Testis (tissue), 3 donors: ENCODE measurements around the gene LIMA1. TPM values are rescaled to one million over a fixed set of nuclear protein-coding genes. Genes with fewer than 3 reads are reported as not detected.

Source experiments
- DNase-seq: peaks from one replicate; pipeline ENCODE4 v3.0.0-alpha.2; 2019
- H3K27ac ChIP-seq, 2 donors: fragments of 200-600 bp; sonication (generic); one replicate each; pipeline ENCODE4 v1.5.1; 2019
- H3K27me3 ChIP-seq: fragments of 200-600 bp; sonication (generic); one replicate; pipeline ENCODE4 v1.5.1; 2019
- H3K36me3 ChIP-seq: fragments of 200-600 bp; sonication (generic); one replicate; pipeline ENCODE4 v1.5.1; 2017; ENCODE audit warnings: low read depth; ENCODE audit errors: missing control alignments
- H3K4me1 ChIP-seq: fragments of 200-600 bp; sonication (generic); one replicate; pipeline ENCODE4 v1.5.1; 2019
- H3K4me3 ChIP-seq, 2 donors: fragments of 200-600 bp; sonication (generic); one replicate each; pipeline ENCODE4 v1.5.1; 2017 to 2019
- H3K9me3 ChIP-seq: fragments of 200-600 bp; sonication (generic); one replicate; pipeline ENCODE4 v1.5.1; 2017
- CTCF ChIP-seq, 3 experiments: fragments of 450-650 bp in 2 of 3; fragments of 200-600 bp in 1 of 3; sonication (generic) in 1 of 3; IDR thresholded peaks; one replicate each; pipeline ENCODE4 v1.5.1; 2016 to 2019; ENCODE audit warnings: antibody characterized with exemption in 3 of 3, mild to moderate bottlenecking in 2 of 3, moderate library complexity in 1 of 3
- POLR2A ChIP-seq: fragments of 450-650 bp; IDR thresholded peaks from one replicate; pipeline ENCODE4 v1.6.1; 2017; ENCODE audit warnings: antibody characterized with exemption, mild to moderate bottlenecking, moderate library complexity
- WGBS, 2 donors: methylation state at CpG; one replicate each; pipeline ENCODE4 v1.1.5; 2018; 5-methylcytosine and 5-hydroxymethylcytosine counted together
- intact Hi-C: fragments of 100-400 bp; cut with DNase I; formaldehyde crosslinking; loops from one replicate; pipeline ENCODE4 v1.15.1; 2023; ENCODE audit warnings: low total_unique reads
- polyA plus RNA-seq: library from polyadenylated mRNA; stranded (reverse); fragments of 350-450 nt; fragmentation: Illumina TruSeq; extraction: RNeasy Lipid Tissue Mini Kit (QIAGEN cat#74804); gene quantifications from one replicate; pipeline ENCODE4 v1.2.3, GENCODE V29; 2014; ENCODE audit warnings: low read depth, low replicate concordance; ENCODE audit not compliant: insufficient read depth
- total RNA-seq, 2 donors: library from RNA; depleted of rRNA; stranded (reverse); fragments of >200 nt; gene quantifications; one replicate each; pipeline ENCODE4 v1.2.3, GENCODE V29; 2016

LIMA1 gene
- total and polyA plus RNA-seq, 3 donors from 2014 or later = 37.8 to 42.8 (median 41.0) TPM

- intact Hi-C loops = no loop called here
- H3K27me3 ChIP-seq = no peaks in the 10 kb centered on the region
- H3K4me3 ChIP-seq = no peak overlapping the region
- TF ChIP-seq CTCF (IDR thresholded peaks at IDR 0.05) (no peak), POLR2A (no peak)
- 98 to 100% methylated on average over 2 of the region's 2 CpGs for WGBS, 2 donors
- no peaks in the 10 kb centered on the region for H3K4me1 ChIP-seq
- no peak for DNase-seq
- no peak overlapping the region for H3K27ac ChIP-seq
- no peaks in the 10 kb centered on the region for H3K9me3 ChIP-seq
- H3K36me3 ChIP-seq = no peaks in the 10 kb centered on the region
Observed at GRCh38 chr12:50207424-50207823, 75.9 kb downstream of the LIMA1 start.

GRCh38 chr12:50205648-50206047, 77.7 kb downstream of the LIMA1 start:
- no peak for TF ChIP-seq CTCF (IDR thresholded peaks at IDR 0.05)
- TF ChIP-seq POLR2A = no peak
- Histone ChIP-seq H3K4me1 (no peaks in the 10 kb centered on the region), H3K36me3 (no peaks in the 10 kb centered on the region), H3K9me3 (no peaks in the 10 kb centered on the region), H3K27ac (no peak overlapping the region), H3K4me3 (no peak overlapping the region), H3K27me3 (no peaks in the 10 kb centered on the region)
- 96 to 97% methylated on average over 6 of the region's 6 CpGs for WGBS, 2 donors
- no peak for DNase-seq
- intact Hi-C loops = no loop called here

DNA sequence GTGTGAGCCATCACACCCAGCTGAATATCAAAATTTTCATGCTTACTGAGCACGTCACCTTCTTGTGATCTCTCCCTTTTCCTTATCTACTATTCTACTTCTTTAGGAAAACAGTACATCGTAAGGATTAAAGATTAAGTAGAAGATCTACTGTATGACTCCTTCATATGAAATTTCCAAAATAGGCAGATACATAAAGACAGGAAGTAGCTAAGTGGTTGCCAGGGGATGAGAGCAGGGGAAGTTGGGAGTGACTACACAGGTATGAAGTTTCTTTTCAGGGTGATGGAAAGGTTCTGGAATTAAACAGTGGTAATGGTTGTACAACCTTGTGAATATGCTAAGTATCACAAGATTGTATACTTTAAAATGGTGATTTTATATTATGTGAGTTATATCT, 79.6 kb downstream of the LIMA1 start:
- Histone ChIP-seq H3K27ac (no peak overlapping the region), H3K4me3 (no peak overlapping the region), H3K27me3 (no peaks in the 10 kb centered on the region), H3K4me1 (no peaks in the 10 kb centered on the region), H3K36me3 (no peaks in the 10 kb centered on the region), H3K9me3 (no peaks in the 10 kb centered on the region)
- TF ChIP-seq CTCF (IDR thresholded peaks at IDR 0.05) (no peak), POLR2A (no peak)
- intact Hi-C loops = no loop called here
- WGBS, 2 donors = 87 to 91% methylated on average over 2 of the region's 2 CpGs
- no peak for DNase-seq

- Histone ChIP-seq H3K9me3 (no peaks in the 10 kb centered on the region), H3K27me3 (no peaks in the 10 kb centered on the region), H3K36me3 (no peaks in the 10 kb centered on the region), H3K4me1 (no peaks in the 10 kb centered on the region), H3K4me3 (no peak overlapping the region), H3K27ac (no peak overlapping the region)
- TF ChIP-seq CTCF (IDR thresholded peaks at IDR 0.05) (no peak), POLR2A (no peak)
- 76 to 93% methylated on average over 3 of the region's 3 CpGs for WGBS, 2 donors
- intact Hi-C loops = no loop called here
- no peak for DNase-seq
Observed at GRCh38 chr12:50201987-50202521, 81.3 kb downstream of the LIMA1 start.

GRCh38 chr12:50200552-50201273, 82.6 kb downstream of the LIMA1 start:
- H3K9me3 ChIP-seq = no peaks in the 10 kb centered on the region
- TF ChIP-seq POLR2A (no peak), CTCF (IDR thresholded peaks at IDR 0.05) (no peak)
- intact Hi-C loops = no loop called here
- no peaks in the 10 kb centered on the region for H3K4me1 ChIP-seq
- no peaks in the 10 kb centered on the region for H3K36me3 ChIP-seq
- H3K27me3 ChIP-seq = no peaks in the 10 kb centered on the region
- no peak overlapping the region for H3K27ac ChIP-seq
- 69 to 76% methylated on average over 2 of the region's 2 CpGs for WGBS, 2 donors
- no peak overlapping the region for H3K4me3 ChIP-seq
- no peak for DNase-seq
